Measurements from ENCODE around the gene ARL14EPL. TPM values are rescaled to one million over a fixed set of nuclear protein-coding genes. Genes with fewer than 3 reads are reported as not detected.

The ARL14EPL gene
- polyA plus RNA-seq, 3 donors from 2014 or later = not detected

Other genes starting within 250 kb of the ARL14EPL start
- not detected for gene CDO1, start 215.8 kb upstream of the ARL14EPL start, polyA plus RNA-seq
- gene ATG12, start 190.9 kb upstream of the ARL14EPL start, polyA plus RNA-seq = 100 to 1,000 TPM in 2 of 3 donors, 10 to 100 TPM in 1; 91.5 to 140 (median 130) TPM
- gene AP3S1, start 190.5 kb upstream of the ARL14EPL start, polyA plus RNA-seq = 10 to 100 TPM; 63.7 to 96.1 (median 71.7) TPM
- gene LVRN, start 70.0 kb upstream of the ARL14EPL start, polyA plus RNA-seq = not detected
- gene COMMD10, start 52.6 kb downstream of the ARL14EPL start, polyA plus RNA-seq = 10 to 100 TPM; 48.8 to 69.1 (median 51.4) TPM